Amniotic stem cell (primary cell): ENCODE data around the gene IGFBP4.
A peak's percentile ranks its signal among the peaks of the same experiment; 100 is the strongest.
"Not testable (repeated sequence)": the region's sequence is repeated elsewhere in the genome, so short reads cannot be mapped to it uniquely, and the experiment has no call there.

Experiments used
- DNase-seq: peaks from one replicate; lab custom pipeline; 2025; lab: John Stamatoyannopoulos, UW

The IGFBP4 gene

DNA sequence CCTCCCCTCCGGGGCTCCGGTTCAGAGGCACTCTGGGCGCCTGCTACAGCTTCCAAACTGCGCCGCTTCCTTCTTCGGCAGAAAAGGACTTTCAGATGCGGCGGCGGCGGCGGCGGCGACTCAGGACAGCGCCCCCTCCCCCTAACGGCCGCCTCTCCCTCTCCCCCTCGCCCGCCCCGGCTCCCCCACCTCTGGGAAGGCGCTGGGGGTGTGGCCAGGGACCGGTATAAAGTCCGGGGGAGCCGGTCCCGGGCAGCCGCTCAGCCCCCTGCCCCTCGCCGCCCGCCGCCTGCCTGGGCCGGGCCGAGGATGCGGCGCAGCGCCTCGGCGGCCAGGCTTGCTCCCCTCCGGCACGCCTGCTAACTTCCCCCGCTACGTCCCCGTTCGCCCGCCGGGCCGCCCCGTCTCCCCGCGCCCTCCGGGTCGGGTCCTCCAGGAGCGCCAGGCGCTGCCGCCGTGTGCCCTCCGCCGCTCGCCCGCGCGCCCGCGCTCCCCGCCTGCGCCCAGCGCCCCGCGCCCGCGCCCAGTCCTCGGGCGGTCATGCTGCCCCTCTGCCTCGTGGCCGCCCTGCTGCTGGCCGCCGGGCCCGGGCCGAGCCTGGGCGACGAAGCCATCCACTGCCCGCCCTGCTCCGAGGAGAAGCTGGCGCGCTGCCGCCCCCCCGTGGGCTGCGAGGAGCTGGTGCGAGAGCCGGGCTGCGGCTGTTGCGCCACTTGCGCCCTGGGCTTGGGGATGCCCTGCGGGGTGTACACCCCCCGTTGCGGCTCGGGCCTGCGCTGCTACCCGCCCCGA, at the start of gene IGFBP4:
TSS of gene IGFBP4 (plus strand) at position 255 of the 792 bp plus-strand sequence. CDS start at position 541, 286 bp downstream.
- no peak for DNase-seq

DNA sequence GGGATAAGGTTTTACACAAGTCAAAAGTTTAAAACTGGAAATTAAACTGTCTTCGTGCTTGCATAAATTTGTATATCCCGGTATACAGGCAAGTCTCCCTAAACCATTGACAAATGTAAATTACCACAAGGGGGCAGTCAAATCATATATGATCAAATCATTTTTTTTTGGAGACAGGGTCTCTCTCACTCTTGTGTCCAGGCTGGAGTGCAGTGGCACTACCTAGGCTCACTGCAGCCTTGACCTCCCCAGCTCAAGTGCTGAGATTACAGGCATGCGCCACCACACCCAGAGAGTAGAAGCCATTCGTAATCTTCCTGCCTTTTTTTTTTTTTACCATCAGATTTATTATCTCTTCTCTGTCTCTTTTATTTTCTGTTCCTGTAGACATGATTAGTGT, 44.1 kb upstream of the IGFBP4 start:
- peak; percentile 59 for DNase-seq

DNA sequence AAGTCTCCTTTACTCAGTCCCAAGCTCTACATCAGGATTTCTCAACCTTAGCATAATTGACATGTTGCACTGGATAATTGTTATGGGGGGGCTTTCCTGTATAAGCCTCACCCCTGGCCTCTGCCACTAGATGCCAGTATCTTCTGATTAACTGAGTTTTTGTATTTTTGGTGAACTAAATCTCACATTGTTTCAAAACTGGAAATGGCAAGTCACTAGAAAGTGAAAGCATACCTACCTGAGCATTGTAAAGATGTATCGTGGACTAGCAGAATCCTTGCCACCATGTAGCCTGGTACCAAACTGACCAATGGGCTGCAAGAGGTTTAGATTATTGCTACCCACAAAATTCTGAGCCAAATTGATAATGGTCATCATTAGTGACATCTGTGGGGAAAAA, 40.6 kb upstream of the IGFBP4 start:
- no peak for DNase-seq

DNA sequence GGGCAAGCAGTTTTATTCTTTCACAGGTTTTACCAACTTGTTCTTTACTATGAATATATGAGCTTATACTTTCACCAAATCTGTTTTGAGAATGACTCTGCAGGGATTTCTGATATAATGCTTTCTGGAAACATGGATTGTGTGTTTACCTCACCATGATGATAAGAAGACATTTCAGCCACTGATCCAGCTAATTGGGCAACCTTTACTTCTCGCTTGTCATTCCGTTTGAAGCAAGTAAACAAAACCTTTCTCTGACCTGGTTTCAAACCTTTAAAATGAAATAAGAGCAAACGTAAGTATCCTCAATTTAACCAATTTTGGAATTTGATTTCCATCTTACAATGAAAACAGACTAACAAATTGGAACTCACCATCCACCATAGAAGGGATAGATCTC, 39.2 kb upstream of the IGFBP4 start:
- DNase-seq, result no peak

DNA sequence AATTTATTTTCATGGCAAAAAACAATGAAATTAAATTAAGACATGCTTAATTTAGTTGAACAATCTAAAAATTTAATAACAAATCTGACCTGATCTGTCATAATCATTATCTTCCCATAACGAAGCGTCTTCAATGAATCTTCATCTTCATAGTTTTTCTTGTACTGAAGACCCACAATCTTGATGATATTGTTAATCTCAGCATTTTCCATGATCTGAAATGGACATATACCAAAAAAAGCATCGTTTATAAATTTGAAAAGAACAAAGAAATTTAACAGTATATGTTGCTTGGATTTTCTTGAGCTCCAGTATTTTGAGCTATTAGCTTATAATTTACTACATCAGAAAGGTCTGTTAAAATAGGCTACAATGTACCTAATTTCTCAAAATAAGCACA, 35.8 kb upstream of the IGFBP4 start:
- DNase-seq, result no peak

DNA sequence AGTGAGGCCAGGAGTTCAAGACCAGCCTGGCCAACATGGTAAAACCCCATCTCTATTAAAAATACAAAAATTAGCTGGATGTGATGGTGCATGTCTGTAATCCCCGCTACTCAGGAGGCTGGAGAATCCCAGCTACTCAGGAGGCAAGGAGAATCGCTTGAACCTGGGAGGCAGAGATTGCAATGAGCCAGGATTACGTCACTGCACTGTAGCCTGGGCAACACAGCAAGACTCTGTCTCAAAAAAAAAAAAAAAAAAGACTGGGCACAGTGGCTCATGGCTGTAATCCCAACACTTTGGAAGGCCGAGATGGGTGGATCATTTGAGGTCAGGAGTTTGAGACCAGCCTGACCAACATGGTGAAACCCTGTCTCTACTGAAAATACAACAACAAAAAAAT, 33.7 kb upstream of the IGFBP4 start:
- DNase-seq, result not testable (repeated sequence)

DNA sequence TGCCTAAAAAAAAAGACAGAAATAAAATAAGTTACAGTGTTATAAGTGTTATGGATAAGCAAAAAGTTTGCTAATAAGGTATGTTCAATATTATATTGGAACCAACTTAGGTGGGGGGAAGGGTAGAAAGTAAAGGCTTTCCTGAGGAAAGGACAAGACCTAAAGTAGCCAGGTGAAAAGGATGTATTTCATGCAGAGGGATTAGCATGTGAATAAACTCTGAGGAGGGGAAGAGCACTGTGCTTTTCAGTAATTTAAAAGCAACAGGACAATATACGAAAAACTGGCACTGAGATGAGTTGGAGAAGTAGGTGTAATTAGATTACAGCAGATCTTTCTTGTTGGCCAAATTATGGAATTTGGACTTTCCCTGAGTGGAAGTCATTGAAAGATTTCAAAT, 33.2 kb upstream of the IGFBP4 start:
- DNase-seq, result no peak

DNA sequence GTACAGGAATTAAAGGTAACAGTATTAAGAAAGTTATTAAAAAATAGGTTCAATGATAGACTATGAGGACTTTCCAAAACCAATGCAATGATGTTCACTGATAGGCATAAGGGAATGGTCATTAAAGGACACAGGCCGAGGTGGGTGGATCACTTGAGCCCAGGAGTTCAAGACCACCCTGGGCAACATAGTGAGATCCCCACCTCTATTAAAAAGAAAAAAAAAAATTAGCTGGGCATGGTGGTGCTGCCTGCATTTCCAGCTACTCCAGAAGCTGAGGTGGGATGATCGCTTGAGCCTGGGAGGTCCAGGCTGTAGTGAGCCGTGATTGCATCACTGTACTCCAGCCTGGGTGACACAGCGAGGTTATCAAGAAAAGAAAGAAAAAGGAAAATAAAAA, 31.4 kb upstream of the IGFBP4 start:
- DNase-seq, result no peak

DNA sequence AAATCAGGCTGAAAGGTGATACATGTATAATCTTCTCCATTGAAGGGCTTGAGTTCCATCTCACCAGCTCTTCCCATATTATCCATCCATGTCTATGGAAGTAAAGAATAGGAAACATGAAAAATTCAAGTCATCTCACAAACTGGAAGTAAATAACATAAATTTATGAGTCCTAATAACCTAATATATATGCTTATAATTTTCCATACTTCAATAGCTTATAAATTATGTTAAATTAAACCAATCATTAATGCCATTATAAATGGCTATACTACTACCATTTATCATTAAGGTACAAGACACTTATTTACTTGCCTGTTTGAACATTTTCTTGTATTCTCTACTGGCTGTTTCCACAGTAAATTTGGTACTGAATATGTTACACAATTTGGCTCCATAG, 30.4 kb upstream of the IGFBP4 start:
- no peak for DNase-seq

DNA sequence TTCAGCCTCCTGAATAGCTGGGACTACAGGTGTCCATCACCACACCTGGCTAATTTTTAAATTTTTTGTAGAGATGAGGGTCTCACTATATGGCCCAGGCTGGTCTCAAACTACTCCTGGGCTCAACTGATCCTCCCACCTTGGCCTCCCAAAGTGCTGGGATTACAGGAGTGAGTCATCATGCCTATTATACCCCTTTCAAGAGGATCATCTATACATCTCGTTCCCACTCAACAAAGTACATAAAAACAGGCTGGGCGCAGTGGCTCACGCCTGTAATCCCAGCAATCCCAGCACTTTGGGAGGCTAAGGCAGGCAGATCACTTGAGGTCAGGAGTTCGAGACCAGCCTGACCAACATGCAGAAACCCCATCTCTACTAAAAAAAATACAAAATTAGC, 28.9 kb upstream of the IGFBP4 start:
- not testable (repeated sequence) for DNase-seq

DNA sequence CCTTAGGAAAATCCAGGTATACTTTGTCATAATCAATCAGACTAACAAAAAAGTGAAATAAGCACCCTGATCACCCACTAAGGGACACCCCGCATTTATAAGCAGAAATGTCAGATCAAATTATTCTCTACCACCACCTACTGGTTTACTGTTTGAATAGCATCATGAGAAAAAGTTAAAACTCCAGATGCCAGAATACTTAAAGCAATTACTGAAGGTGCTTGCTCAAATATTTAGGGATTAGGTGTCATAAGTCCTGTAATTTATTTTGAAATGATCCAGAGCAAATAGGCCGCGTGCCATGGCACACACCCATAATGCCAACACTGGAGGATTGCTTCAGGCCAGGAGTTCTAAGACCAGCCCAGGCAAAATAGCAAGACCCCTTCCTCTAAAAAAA, 27.9 kb upstream of the IGFBP4 start:
- DNase-seq, result no peak

DNA sequence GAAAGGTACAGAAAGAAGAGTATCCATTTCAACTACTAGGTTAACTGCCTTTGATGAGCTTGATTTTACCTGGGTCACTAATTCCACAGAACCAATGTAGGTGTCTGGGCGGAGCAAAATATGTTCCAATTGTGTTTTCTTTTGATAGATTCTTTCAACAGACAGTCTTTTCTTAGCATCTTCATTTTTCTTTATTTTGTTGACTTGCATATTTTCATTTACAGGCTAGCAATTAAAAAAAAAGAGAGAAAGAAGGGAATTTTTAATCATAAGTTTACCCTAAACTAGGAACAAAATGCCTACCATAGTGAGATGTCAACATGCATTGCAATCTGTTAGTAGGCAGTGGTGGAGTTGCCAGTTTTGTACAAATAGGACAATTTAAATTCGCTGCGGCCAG, 26.6 kb upstream of the IGFBP4 start:
- DNase-seq, result no peak

DNA sequence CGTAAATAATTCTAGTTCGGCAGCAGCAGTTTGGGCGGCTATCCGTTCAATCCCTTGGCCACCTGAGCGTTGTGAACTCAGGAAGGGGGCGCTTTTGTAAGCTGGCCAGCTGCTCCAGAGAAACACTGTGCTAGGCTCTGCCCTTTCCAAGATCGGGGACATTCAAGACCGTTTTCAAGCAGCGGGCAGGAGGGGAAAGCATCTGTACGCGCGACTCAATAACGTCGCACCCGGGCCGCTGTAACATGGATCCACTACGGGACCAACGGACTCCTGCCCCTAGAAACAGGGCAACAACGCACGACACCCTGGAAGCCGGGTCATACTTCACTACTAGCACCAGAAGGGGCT, 26.0 kb upstream of the IGFBP4 start:
- no peak for DNase-seq

DNA sequence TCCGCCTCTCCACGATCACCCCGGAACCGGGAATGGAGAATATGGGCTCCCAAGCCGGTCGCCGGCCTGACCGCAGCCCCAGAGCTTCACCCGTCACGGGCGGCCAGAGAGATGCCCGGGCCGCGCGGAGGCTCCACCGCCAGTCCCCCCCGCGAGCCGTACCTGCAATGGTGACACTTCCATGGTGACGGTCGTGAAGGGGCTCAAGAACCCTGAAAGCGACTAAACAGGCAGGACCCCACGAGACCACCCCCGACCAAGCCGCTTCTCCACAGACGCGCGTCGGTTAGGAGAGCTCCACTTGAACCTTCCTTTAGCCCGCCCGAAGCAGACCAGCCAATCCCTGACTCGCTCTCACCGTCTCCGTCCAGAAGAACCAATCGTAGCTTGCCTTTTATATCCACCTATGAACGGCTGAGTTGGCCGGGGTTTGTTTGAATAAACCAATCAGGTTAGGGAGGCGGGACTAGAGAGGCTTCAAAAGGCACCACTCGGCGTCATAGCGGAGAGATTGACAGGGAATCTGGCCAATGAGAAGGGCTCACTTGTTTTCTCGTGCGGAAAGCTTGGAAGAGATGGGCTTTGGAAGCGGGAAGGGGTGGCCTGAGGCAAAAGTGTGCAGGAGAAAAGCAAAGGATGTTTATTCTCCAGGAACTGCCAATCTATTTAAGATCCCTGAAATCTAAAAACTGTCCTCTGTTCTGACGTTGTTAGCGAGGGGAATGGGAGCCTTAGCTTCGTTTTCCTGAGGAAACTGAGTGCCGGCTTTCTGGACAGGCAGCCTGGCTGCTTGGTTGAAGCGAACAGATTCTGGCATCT, 25.4 kb upstream of the IGFBP4 start, which contains the start of gene TOP2A:
TSS of gene TOP2A (minus strand) at position 288 of the 819 bp plus-strand sequence. CDS start at position 183, 105 bp downstream.
- peak; percentile 100 for DNase-seq

DNA sequence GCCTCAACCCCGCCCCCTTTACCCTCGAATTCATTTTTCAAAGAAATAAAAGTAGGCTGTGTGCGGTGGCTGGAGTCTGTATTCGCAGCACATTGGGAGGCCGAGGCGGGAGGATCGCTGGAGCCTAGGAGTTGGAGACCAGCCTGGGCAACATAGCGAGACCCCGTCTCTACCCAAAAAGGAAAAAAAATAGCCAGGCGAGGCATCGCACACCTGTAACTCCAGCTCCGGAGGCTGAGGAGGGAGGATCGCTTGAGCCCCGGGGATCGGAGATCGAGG, 24.9 kb upstream of the IGFBP4 start:
- DNase-seq, result no peak

DNA sequence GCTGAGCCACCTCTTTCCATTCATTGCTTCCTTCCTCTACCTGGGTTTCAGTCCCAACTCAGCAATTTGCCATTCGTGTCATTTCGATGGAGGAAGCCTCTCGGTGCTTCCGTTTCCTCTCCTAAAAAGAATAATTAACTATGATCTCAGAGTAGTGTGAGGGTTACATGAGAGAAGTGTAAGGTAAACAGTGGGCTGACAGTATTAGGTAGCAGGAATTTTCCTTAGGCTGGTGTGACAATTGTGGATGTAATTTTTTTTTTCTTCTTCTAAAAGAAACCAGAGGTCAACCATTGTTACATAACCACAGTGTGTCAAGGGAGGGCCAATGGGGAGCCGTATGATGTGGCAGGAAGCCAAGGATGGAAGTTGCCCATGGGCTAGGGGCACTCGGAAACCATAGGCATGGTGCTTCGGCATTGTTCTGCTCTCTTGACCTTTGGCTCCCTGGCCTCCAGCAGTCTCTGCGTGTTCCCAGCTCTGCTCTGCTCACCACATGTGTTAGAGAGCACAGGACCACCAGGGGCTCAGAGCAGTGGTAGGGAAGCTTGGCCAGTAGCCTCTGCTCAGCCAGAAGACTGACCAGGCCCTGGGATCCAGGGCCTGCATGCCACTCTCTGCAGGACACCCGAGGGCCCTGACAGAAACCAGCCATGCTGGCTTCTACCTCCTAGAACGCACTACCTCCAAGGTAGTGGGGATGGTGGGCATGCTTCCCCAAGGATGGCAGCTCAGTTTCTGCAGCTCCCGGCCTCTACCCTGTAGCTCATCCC, 23.5 kb upstream of the IGFBP4 start:
- no peak for DNase-seq

DNA sequence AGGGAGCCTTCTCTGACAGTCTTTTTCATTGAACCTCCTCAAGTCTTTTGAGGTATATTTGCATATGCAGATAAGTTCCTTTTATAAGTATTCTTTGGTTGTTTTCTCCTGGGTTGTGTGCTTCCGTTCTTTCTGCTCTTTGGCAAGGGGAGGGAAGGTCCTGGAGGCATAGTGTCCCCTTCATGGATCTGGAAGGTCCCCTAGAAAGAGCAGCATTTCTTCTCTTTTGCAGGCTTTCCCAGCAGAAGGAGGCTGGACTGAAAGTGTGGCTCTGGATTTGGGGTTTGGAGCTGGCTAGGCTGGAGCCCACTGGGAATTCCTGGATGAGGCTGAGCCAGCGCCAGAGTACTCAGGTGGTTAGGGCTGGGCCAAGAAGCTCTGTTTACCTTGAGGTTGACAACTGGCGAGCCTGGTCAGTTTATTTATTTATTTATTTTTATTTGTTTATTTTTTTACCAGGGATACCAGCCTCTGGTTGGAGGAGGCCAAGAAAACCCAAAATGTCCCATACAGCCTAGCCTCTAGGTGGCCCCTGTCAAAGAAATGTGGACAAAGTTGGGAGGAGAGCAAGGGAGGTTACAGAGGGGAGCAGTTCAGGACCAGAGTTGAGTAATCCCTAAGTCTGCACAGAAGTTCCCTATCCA, 20.1 kb upstream of the IGFBP4 start:
- no peak for DNase-seq

DNA sequence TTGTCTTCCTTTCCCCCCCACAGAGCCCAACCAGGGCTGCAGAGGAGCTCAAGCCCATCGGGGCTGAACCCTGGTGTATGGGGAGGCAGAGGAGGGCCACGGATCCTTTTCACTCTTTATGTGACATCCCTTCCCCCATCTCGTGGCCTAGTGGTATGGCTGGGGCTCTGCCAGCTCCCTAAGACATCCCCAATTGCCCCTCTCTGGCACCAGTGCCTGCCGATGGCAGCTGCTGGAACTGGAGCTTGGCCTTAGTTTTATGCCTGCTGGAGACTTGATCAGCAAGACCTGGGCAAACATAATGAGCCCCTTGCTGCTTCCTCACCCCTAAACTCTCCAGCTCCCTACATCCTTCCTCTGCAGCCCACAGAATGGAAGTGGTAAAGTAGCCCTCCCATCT, 17.5 kb upstream of the IGFBP4 start:
- DNase-seq, result no peak

DNA sequence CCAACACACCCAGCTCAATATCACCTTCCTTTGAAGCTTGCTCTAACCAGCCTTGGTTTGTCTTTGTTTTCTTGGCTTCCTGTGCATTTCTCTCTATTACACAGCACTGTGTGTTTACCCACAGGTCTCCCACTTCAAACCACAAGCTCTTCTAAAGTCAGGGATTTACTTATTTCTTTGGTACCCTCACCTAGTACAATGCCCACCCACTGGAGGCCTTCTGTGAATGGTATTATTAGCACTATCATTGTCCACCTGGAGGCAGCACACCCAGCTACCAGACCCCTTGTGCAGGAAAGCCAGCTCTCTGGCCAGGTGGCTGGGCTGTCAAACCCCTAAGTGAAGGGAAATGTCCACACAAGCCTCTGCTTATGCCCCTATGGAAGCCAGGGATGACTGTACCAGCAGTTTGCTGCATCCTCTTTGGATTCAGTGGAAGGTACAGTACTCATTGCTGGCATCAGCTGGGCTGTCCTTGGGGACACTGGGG, 16.2 kb upstream of the IGFBP4 start:
- no peak for DNase-seq

DNA sequence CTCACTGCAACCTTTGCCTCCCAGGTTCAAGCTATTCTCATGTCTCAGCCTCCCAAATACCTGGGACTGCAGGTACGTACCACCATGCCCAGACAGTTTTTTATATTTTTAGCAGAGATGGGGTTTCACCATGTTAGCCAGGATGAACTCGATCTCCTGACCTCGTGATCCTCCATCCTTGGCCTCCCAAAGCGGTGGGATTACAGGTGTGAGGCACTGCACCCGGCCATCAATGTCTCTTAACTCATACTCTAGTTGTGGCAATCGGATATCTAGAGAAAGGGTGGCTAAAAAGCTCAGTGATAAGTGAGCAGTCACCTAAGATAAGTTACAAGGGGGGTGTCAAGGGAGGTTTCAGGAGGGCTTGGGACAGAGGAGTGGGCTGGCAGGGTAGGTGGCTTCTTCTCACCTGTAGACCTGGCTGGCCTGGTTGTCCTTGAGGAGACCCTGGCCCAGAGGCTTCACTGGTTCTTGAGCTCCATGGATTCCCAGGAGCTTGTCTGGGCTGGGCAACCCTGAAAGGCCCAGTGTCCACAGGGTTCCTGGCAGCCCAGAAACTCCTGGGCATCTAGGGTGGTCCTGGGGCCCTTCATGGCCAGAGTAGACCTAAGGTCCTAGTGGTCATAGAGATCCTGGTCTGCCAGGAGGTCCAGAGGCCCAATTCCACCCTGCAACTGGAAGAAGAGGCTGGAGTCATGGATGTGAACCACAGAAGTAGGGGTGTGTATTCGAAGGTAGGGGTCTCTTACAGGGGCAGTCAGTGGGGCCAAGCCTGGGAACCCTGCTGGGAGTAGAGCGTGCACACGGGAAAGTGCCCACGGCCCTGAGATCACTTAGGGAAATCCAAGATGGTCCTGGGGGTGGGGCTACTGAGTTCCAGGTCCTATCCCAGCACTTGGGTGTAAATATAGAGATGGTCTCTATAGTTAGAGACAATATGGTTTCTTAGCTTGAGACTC, 12.7 kb upstream of the IGFBP4 start:
- DNase-seq, result no peak

DNA sequence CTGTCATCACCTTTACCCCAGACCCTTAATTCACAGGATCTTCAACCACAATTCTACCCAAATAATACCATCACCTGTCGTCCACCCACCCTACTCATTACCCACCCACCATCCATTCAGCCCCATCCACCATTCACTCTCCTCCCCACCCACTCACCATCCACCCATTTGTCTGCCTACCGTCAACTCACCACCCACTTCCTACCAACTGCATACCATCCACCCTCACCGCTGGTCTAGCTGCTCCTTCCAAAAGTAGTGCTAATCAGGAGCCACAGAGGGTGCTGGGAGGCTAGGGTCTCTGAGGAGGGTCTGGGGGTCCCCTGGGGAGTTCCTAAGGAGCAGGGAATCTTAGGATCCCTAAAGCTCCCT, 12.0 kb upstream of the IGFBP4 start:
- no peak for DNase-seq
